GM21390 (cell line): ENCODE measurements around the gene ASNS.

Experiments used
- ATAC-seq: cut with Tn5 transposase; IDR thresholded peaks from one replicate; pipeline ENCODE4 v1.9.1; 2021; ENCODE audit not compliant: unreplicated experiment

The ASNS gene

DNA sequence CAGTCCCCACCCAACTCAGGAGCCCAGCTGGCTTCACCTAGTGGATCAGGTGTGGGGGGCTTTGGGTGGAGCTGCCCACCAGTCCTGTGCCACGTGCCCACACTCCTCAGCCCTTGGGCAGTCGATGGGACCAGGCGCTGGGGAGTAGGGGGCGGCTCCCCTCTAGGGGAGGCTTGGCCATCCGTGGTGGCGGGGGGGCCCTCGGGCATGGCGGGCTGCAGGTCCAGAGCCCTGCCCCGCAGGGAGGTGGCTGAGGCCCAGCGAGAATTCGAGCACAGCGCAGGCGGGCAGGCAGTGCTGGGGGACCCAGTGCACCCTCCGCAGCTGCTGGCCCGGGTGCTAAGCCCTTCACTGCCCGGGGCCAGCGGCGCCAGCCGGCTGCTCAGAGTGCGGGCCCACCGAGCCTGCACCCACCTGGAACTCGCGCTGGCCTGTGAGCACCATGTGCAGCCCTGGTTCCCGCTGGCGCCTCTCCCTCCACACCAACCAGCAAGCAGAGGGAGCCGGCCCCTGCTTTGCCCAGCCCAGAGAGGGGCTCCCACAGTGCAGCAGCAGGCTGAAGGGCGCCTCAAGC, 29.3 kb downstream of the ASNS start:
- no peak for ATAC-seq

DNA sequence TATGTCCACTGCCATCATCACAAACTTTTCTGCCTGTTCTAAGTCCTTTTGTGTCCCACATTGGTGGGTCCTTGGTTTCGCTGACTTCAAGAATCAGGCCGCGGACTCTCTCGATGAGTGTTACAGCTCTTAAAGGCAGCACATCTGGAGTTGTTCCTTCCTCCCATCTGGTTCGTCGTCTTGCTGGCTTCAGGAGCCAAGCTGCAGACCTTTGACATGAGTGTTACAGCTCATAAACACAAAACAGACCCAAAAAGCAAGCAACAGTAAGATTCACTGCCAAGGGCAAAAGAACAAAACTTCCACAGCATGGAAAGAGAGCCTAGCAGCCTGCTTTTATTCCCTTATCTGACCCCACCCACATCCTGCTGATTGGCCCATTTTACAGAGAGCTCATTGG, 30.2 kb downstream of the ASNS start:
- ATAC-seq, result no peak

GRCh38 chr7:97835296-97836138, 36.7 kb downstream of the ASNS start:
- peak; percentile 83 for ATAC-seq

DNA sequence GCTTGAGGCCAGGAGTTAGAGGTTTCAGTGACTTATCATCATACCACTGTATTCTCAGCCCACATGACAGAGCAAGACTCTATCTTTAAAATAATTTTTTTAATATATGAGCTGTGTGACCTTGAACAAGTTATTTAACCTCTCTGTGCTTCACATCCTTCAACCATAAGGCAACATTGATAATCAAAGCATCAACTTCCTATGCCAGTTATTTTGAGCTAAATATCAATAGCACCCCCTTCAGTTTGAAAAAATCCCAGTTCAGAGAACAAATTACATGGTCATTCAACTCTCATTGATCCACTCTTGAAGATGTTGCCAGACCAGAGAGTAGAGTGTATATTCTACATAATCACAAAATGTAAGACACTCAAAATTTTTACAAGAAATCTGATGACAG, 53.0 kb downstream of the ASNS start:
- ATAC-seq, result no peak

- ATAC-seq, result no peak
Observed at GRCh38 chr7:97818066-97818663, 54.0 kb downstream of the ASNS start.
